GM12874 (cell line): ENCODE data around the gene PSAPL1.

Experiments
- CTCF ChIP-seq: IDR thresholded peaks from 2 replicates; pipeline ENCODE4 v1.5.1; 2011; ENCODE audit warnings: low read depth, mild to moderate bottlenecking, control low read depth, low read length, moderate library complexity; ENCODE audit not compliant: insufficient read depth

The PSAPL1 gene

GRCh38 chr4:7392438-7393421, 42.0 kb downstream of the PSAPL1 start:
- no peak for TF ChIP-seq CTCF

- no peak for TF ChIP-seq CTCF
Observed at GRCh38 chr4:7391637-7392437, 42.9 kb downstream of the PSAPL1 start.

GRCh38 chr4:7390906-7391636, 43.7 kb downstream of the PSAPL1 start:
- no peak for TF ChIP-seq CTCF

GRCh38 chr4:7390336-7390735, 44.4 kb downstream of the PSAPL1 start:
- no peak for TF ChIP-seq CTCF

GRCh38 chr4:7389719-7390118, 45.0 kb downstream of the PSAPL1 start:
- no peak for TF ChIP-seq CTCF

GRCh38 chr4:7389101-7389701, 45.5 kb downstream of the PSAPL1 start:
- no peak for TF ChIP-seq CTCF
